Fibroblast of lung (primary cell): Measurements from ENCODE around the gene ADCY2.

Experiments
- EZH2 ChIP-seq: IDR thresholded peaks from 2 replicates; pipeline ENCODE4 v1.5.1; 2012; ENCODE audit warnings: low read length, control low read depth, mild to moderate bottlenecking; ENCODE audit errors: missing control alignments
- TF ChIP-seq, protein P1 (sequence below), 2 donors: IDR thresholded peaks in 1 of 2; conservative IDR thresholded peaks in 1 of 2; 1 replicate in 1 of 2; 2 replicates in 1 of 2; pipeline ENCODE4 v1.5.1; 2011 to 2012; ENCODE audit warnings: low read length in 2 of 2, control low read depth in 1 of 2, inconsistent platforms in 1 of 2, low read depth in 1 of 2, mild to moderate bottlenecking in 1 of 2

DNA sequence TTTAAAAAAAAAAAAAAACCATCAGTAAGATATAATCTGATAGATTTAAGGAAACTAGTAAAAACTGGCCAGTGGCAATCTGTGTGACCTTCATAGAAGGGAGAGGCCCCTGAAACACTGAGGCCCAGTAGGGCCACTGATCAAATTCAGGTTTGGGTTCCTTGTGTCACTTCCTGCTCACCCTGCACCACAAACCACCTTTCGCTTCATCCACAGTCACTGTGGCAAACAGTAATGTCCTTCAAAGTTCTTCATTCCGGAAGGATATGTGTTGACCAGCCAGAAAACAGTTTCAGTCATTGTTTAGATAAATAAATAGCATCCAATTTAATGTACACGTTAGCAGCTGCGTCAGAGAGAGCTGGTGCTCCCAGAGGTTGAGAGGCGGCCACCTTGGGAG, 232.9 kb downstream of the ADCY2 start:
- TF ChIP-seq, protein P1, sequence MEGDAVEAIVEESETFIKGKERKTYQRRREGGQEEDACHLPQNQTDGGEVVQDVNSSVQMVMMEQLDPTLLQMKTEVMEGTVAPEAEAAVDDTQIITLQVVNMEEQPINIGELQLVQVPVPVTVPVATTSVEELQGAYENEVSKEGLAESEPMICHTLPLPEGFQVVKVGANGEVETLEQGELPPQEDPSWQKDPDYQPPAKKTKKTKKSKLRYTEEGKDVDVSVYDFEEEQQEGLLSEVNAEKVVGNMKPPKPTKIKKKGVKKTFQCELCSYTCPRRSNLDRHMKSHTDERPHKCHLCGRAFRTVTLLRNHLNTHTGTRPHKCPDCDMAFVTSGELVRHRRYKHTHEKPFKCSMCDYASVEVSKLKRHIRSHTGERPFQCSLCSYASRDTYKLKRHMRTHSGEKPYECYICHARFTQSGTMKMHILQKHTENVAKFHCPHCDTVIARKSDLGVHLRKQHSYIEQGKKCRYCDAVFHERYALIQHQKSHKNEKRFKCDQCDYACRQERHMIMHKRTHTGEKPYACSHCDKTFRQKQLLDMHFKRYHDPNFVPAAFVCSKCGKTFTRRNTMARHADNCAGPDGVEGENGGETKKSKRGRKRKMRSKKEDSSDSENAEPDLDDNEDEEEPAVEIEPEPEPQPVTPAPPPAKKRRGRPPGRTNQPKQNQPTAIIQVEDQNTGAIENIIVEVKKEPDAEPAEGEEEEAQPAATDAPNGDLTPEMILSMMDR (conservative IDR thresholded peaks at IDR 0.05 in 1 of 2, IDR thresholded peaks at IDR 0.05 in 1 of 2; ENCODE audit: low read depth in 1 of 2, low read length in 2 of 2): no peak
- no peak for TF ChIP-seq EZH2
